Neural cell (in vitro differentiated cells): ENCODE measurements around the gene LRRC1. TPM values are rescaled to one million over a fixed set of nuclear protein-coding genes. Genes with fewer than 3 reads are reported as not detected.

Experiments
- H2AFZ ChIP-seq: fragments of 200-600, 300-800 bp; sonication (generic), shearing (Covaris generic); 2 replicates; pipeline ENCODE4 v1.6.0; 2014; ENCODE audit warnings: low read depth, mild to moderate bottlenecking, antibody characterized with exemption, low read length, moderate library complexity
- H3F3A ChIP-seq: fragments of 200-600 bp; shearing (Covaris generic); 2 replicates; pipeline ENCODE4 v1.6.1; 2016; ENCODE audit warnings: mild to moderate bottlenecking, moderate library complexity, mixed read lengths, antibody characterized with exemption, low read length; ENCODE audit not compliant: insufficient read depth, poor library complexity, severe bottlenecking
- H3K27ac ChIP-seq: fragments of 200-600, 300-800 bp; sonication (generic), shearing (Covaris generic); 2 replicates; pipeline ENCODE4 v1.5.1; 2014; ENCODE audit warnings: mild to moderate bottlenecking, low read length, moderate library complexity
- H3K27me3 ChIP-seq: fragments of 300-800, 200-600 bp; sonication (generic), shearing (Covaris generic); 2 replicates; pipeline ENCODE4 v1.6.0; 2014; ENCODE audit warnings: mild to moderate bottlenecking, low read depth, low read length, moderate library complexity; ENCODE audit not compliant: insufficient read depth
- H3K36me3 ChIP-seq: fragments of 300-800, 200-600 bp; sonication (generic), shearing (Covaris generic); 2 replicates; pipeline ENCODE4 v1.5.1; 2014; ENCODE audit warnings: mild to moderate bottlenecking, antibody characterized with exemption, low read length, moderate library complexity; ENCODE audit not compliant: insufficient read depth
- H3K4me2 ChIP-seq: fragments of 300-800, 200-600 bp; sonication (generic), shearing (Covaris generic); 2 replicates; pipeline ENCODE4 v1.6.0; 2014; ENCODE audit warnings: mild to moderate bottlenecking, low read length
- H3K4me3 ChIP-seq: fragments of 300-800, 200-600 bp; sonication (generic), shearing (Covaris generic); 2 replicates; pipeline ENCODE4 v1.5.1; 2014; ENCODE audit warnings: mild to moderate bottlenecking, low read length, moderate library complexity
- H3K79me2 ChIP-seq: fragments of 200-600 bp; shearing (Covaris generic); replicated peaks from 2 replicates; pipeline ENCODE4 v1.6.0; 2014; ENCODE audit warnings: mild to moderate bottlenecking, low read length, moderate library complexity; ENCODE audit not compliant: insufficient read depth
- H3K9ac ChIP-seq: fragments of 300-800, 200-600 bp; sonication (generic), shearing (Covaris generic); 2 replicates; pipeline ENCODE4 v1.6.1; 2016; ENCODE audit warnings: mild to moderate bottlenecking, low read length, mixed read lengths
- H3K9me2 ChIP-seq: fragments of 200-600 bp; shearing (Covaris generic); 2 replicates; pipeline ENCODE4 v1.6.1; 2016; ENCODE audit warnings: mild to moderate bottlenecking, low read length, mixed read lengths; ENCODE audit not compliant: insufficient read depth
- H3K9me3 ChIP-seq: fragments of 200-600, 300-800 bp; sonication (generic), shearing (Covaris generic); 2 replicates; pipeline ENCODE4 v1.6.1; 2016; ENCODE audit warnings: mild to moderate bottlenecking, mixed run types, low read length, moderate library complexity, mixed read lengths
- H4K20me1 ChIP-seq: fragments of 200-600 bp; shearing (Covaris generic); 2 replicates; pipeline ENCODE4 v1.6.1; 2016; ENCODE audit warnings: mild to moderate bottlenecking, mixed run types; ENCODE audit not compliant: insufficient read depth
- CTCF ChIP-seq: fragments of 450-650 bp; IDR thresholded peaks from 2 replicates; pipeline ENCODE4 v1.5.1; 2014; ENCODE audit warnings: antibody characterized with exemption, mild to moderate bottlenecking, moderate library complexity; ENCODE audit not compliant: poor library complexity, severe bottlenecking
- EP300 ChIP-seq: fragments of 450-650 bp; conservative IDR thresholded peaks from 2 replicates; pipeline ENCODE4 v1.6.1; 2014; ENCODE audit warnings: antibody characterized with exemption, mild to moderate bottlenecking, moderate library complexity; ENCODE audit not compliant: poor library complexity, severe bottlenecking
- EZH2 ChIP-seq: fragments of 200-600, 300-800 bp; shearing (Covaris generic), sonication (generic); IDR thresholded peaks from 2 replicates; pipeline ENCODE4 v1.6.1; 2014; ENCODE audit warnings: antibody characterized with exemption, low read length, borderline replicate concordance, mild to moderate bottlenecking; ENCODE audit not compliant: insufficient read depth, poor library complexity, severe bottlenecking
- MXI1 ChIP-seq: fragments of 450-650 bp; conservative IDR thresholded peaks from 2 replicates; pipeline ENCODE4 v1.6.1; 2014; ENCODE audit warnings: antibody characterized with exemption, mild to moderate bottlenecking; ENCODE audit not compliant: poor library complexity, severe bottlenecking
- POLR2AphosphoS5 ChIP-seq: IDR thresholded peaks from 2 replicates; pipeline ENCODE4 v1.6.1; 2012
- RAD21 ChIP-seq: fragments of 450-650 bp; conservative IDR thresholded peaks from 2 replicates; pipeline ENCODE4 v1.6.1; 2014; ENCODE audit warnings: antibody characterized with exemption, mild to moderate bottlenecking, moderate library complexity
- SMC3 ChIP-seq: fragments of 450-650 bp; conservative IDR thresholded peaks from 2 replicates; pipeline ENCODE4 v1.6.1; 2014; ENCODE audit warnings: antibody characterized with exemption, mild to moderate bottlenecking, moderate library complexity; ENCODE audit not compliant: poor library complexity
- TAF1 ChIP-seq: IDR thresholded peaks from 2 replicates; pipeline ENCODE4 v1.6.1; 2012; ENCODE audit warnings: low read depth
- polyA plus RNA-seq: library from polyadenylated mRNA; depleted of rRNA; stranded (reverse); fragments of >200 nt; gene quantifications from 2 replicates; pipeline ENCODE4 v1.2.3, GENCODE V29; 2014
- TF ChIP-seq, protein P1 (sequence below): IDR thresholded peaks from 2 replicates; pipeline ENCODE4 v1.6.1; 2012; ENCODE audit warnings: borderline replicate concordance

The LRRC1 gene
- polyA plus RNA-seq, 1 donor from 2014 or later: 21.2 TPM

DNA sequence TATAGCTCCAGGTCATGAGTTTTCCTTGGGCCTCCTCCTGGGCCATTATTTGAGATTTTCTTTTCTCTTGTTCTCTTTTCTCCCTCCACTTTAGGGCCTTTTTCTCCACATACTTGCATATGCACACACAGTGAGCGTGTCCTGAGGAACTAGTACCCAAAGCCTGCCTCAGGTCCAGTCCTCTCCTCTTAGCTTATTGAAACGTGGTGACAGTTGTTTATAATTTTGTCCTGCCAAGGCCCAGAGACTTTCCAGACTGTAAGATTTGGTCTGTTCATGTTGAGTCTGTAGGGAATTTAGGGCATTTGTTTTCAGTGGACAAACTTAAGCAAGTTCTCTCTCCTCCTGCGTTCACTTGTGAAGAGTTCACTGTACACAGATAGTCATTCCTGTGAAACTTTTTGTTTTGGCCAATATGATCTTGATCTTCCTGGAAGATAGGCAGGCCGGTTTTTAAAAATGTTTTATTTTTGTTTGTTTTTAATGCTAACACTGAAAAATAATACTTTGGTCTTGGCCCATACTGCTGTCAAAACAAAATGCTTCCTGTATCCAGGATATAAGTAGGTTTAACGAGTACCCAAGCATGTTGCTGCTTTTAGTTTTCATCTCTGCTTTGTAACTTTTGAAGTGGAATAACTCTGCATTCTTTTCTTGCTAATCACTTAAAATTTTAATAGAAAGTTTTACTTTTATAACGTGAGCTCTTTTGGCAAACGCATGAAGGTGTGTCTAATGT lies 20.7 kb downstream of the LRRC1 start:
- Histone ChIP-seq H3K79me2 (peaks cover 15% of the 10 kb centered on the region), H3K4me2 (no peak overlapping the region), H3K36me3 (no peaks in the 10 kb centered on the region), H2AFZ (no peak overlapping the region), H4K20me1 (no peaks in the 10 kb centered on the region), H3K27me3 (no peaks in the 10 kb centered on the region), H3K9me3 (no peaks in the 10 kb centered on the region), H3K4me3 (no peak overlapping the region), H3K9me2 (no peaks in the 10 kb centered on the region), H3F3A (no peaks in the 10 kb centered on the region), H3K9ac (no peak overlapping the region), H3K27ac (no peak overlapping the region)
- no peak for TF ChIP-seq EP300
- no peak for TF ChIP-seq RAD21
- TF ChIP-seq POLR2AphosphoS5: no peak
- TF ChIP-seq MXI1: no peak
- TF ChIP-seq CTCF: no peak
- no peak for TF ChIP-seq SMC3
- no peak for TF ChIP-seq TAF1
- TF ChIP-seq, protein P1, sequence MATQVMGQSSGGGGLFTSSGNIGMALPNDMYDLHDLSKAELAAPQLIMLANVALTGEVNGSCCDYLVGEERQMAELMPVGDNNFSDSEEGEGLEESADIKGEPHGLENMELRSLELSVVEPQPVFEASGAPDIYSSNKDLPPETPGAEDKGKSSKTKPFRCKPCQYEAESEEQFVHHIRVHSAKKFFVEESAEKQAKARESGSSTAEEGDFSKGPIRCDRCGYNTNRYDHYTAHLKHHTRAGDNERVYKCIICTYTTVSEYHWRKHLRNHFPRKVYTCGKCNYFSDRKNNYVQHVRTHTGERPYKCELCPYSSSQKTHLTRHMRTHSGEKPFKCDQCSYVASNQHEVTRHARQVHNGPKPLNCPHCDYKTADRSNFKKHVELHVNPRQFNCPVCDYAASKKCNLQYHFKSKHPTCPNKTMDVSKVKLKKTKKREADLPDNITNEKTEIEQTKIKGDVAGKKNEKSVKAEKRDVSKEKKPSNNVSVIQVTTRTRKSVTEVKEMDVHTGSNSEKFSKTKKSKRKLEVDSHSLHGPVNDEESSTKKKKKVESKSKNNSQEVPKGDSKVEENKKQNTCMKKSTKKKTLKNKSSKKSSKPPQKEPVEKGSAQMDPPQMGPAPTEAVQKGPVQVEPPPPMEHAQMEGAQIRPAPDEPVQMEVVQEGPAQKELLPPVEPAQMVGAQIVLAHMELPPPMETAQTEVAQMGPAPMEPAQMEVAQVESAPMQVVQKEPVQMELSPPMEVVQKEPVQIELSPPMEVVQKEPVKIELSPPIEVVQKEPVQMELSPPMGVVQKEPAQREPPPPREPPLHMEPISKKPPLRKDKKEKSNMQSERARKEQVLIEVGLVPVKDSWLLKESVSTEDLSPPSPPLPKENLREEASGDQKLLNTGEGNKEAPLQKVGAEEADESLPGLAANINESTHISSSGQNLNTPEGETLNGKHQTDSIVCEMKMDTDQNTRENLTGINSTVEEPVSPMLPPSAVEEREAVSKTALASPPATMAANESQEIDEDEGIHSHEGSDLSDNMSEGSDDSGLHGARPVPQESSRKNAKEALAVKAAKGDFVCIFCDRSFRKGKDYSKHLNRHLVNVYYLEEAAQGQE: no peak
- no peak for TF ChIP-seq EZH2

DNA sequence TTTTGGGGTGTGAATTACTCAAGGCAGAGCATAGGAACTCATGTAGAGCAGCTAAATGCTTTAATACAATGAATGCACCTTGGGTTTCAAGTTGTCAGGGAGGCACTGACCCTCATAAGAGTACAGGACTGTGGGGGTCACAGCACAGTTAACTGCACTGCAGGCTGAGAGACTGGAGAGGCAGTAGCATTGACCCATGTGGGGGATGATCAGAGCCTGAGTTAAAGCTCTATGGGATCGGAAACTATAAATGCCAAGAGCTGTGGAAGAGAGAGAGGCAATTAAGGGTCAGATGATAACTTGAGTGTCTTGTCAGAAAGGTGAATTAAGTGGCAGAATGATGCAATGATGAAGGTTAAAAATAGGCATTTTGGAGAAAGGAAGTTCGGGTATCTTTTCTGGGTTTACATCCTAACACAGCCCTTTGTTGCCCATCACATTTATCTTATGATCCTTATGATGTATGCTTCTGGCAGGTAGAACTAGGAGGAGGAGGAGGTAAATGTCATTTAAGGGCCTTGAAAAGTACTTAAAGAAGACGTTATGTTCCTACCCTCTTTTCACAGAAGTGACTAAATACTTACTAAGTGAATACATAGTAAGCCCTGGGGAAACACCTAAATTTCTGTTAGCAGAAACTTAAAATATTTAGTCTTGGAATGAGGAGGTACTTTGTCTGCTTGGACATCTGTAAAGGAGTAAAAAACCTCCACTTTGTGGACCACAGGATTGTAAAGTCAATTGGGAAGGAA lies 24.2 kb downstream of the LRRC1 start:
- no peaks in the 10 kb centered on the region for H4K20me1 ChIP-seq
- no peaks in the 10 kb centered on the region for H3K9me2 ChIP-seq
- peaks cover 15% of the 10 kb centered on the region for H3K79me2 ChIP-seq

More for the DNA sequence above, 24.2 kb downstream of the LRRC1 start:
- no peaks in the 10 kb centered on the region for H3F3A ChIP-seq
- H3K36me3 ChIP-seq: no peaks in the 10 kb centered on the region
- H2AFZ ChIP-seq: no peak overlapping the region
- TF ChIP-seq, protein P1: no peak
- TF ChIP-seq CTCF (no peak), TAF1 (no peak), MXI1 (no peak), EZH2 (no peak), POLR2AphosphoS5 (no peak)
- H3K27ac ChIP-seq: no peak overlapping the region
- no peak overlapping the region for H3K9ac ChIP-seq
- H3K9me3 ChIP-seq: no peaks in the 10 kb centered on the region
- H3K27me3 ChIP-seq: no peaks in the 10 kb centered on the region
- H3K4me3 ChIP-seq: no peak overlapping the region
- H3K4me2 ChIP-seq: no peak overlapping the region
